Measurements from ENCODE around the gene CDK15.

Gene CDK15

DNA sequence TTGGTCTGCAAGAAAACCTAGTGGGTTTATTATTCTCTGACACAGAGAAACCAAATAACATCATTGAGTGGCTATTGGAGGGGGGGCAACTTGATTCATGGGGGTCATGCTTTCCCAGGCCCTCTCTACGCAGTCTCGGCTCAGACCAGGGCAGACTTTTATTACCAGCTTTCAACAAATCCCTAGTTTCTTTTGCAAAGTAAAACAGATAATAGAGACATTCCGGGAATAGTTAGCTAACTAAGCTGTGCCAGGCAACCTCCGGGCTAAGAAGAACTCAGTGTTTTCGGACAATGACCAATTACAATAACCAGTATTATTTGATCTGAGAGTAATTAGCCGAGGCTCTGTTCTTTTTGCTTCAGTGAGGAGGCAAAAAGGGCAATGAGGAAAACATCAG, 66.3 kb downstream of the CDK15 start:
- DNase-seq (ENCODE audit: low spot score) = no peak

DNA sequence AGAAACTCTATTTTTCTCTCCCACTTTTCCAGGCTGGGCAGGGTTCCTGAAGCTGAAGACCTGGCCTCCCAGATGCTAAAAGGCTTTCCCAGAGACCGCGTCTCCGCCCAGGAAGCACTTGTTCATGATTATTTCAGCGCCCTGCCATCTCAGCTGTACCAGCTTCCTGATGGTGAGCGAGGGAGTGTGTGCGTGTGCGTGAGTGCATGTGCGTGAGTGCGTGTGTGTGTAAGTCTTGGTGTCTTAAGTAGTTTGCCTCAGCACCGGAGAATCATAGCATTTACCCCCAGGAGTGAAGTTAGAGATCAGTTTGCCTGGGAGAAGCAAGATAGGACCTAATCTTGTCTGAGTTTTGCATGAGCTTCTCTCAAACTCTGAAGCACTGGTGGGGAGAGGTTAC, 73.7 kb downstream of the CDK15 start:
- DNase-seq (ENCODE audit: low spot score) = no peak

DNA sequence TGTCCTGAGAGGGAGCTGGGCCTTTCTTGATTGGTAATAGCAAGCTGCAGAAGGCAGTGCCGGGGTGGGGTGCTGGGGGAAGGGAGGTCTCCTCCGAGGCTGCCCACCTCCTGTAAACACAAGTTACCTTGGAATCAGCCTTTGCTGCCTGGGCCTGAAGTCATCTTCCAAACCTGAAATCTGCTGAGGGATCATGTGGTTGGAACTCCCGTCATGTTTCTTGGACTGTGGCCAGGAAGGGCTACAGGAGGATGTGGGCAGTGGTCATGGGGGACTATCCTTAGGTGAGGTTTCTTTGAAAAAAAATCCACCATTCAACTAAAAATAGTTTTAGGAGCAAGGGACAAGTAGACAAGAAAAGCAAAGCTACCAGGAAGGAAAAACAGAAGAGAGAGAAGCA, 74.2 kb downstream of the CDK15 start:
- DNase-seq (ENCODE audit: low spot score) = no peak

DNA sequence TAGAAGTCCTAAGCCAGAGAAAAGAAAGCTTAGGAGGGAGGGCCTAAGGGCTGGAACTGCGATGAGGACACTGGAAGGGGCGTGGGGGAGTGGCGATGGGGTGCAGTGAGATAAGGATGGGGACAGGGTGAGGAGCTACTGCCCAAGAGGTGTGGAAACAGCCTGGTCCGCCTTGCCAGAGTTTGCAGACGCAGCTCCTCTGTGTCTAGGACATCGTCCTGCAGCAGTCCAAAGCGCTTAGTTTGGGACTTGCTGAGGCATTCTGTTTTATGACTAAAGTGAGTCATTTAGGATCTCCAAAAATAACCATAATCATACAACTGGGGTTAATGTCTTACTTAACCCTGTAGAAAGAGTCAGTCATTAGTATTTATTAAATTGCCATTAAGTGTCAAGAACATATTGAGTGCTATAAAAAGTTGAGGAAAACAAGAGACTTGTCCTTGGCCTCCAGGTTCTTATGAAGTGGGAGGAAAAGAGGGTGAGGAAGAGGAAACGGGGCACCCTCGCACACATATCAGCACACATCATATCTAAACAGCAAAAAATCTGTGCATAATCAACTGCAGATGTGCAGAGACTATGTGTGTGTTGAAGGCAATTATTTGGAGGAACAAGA, 74.8 kb downstream of the CDK15 start:
- DNase-seq (ENCODE audit: low spot score) = no peak

DNA sequence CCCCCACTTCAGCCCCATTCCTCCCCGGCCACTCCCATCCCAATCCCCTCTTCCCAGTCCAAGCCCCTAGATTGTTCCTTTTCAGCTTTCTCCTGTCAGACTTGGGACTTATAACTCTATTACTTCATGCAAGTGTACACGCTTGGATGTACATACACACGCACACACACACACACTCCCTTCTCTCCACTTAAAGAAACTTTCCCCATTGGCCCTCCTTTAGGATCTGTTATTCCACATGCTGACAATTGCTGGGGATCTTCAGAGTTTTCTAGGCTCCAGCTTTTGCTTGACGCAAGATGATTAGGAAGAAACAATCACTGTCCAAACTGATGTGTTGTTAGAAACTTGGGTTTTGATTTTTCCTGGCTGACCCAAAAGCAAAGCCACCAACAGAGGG, 75.4 kb downstream of the CDK15 start:
- no peak for DNase-seq (ENCODE audit: low spot score)

DNA sequence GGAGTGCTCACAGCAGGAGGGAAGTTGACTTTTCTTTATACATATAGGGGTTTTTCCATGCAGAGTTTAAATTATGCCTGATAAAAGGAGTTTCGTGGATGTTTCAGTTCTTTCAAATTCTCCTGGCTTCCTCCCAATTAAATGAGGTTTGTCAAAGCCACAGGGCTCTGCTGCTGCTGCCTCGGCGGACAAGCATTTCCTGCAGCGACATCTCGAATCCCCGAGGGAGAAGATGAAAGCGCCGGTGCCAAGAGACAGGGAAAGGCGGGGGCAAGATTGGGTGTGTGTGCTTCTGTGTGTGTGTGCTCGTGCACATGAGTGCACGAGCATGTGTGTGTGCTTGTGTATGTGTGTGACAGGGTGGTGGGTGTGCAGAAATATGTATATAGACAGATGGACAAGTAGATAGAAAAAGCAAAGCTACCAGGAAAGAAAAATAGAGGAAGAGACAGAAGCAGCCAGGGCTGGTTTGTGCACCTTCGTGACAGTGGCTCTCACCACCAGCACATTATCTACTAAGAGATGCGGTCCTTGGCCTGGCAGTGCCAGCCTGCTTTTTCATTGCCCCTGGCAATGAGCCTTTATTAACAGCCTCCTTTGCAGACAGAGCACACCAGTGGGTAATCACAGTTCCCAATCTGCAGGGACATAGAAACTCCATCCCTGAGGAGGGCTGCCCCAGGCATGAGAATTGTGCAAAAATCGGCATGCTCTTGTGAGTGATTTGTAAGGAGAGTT, 76.2 kb downstream of the CDK15 start:
- DNase-seq (ENCODE audit: low spot score) = no peak

DNA sequence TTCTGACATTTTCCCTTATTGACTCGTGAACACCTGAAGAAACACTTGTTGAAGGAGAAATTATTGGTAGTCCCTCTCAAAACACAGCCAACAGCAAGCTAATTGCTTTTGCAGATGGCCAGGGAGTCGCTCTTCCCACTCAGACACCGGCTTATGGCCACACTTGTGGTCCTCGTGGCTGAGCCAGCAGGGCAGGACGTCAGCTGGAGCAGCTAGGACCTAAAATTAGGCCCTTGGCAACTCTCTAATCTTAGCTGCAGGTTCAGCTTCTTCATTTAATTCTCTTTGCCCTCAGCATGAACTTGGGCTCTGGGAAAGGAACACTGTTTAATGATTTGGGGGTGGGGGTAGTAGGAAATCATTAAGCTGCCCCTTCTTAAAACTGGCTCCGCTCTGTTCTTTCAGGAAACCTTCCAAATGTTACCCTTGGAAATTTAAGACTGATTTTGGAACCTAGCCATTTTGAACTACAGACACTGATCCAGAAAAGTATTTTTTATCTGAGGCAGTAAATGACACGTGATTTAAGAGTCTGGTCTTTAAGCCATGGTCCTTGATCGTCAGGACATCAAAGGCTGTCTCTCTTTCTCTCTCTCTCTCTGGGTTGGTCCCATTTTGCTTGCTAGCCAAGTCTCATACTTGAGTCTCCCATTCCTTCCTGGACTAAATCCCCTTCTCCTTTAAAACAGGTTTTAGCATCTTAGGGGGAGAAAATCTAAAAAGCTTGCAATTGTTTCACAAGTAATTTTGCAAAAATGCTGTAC, 77.5 kb downstream of the CDK15 start:
- no peak for DNase-seq (ENCODE audit: low spot score)

DNA sequence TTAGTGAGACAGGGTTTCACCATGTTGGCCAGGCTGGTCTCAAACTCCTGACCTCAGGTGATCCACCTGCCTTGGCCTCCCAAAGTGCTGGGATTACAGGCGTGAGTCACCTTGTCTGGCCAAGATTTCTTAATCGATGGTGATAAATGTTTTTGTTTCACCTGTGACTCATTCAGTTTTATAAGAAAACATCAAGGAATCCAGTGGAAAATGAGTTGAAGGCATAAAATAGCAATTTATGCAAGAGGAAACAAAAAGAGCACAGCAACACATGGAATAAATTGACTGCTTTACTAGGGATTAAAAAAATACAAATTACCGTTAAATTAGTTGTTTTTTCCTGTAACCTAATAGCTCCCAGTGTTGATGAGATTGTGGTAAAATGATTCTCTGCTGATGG, 80.2 kb downstream of the CDK15 start:
- DNase-seq (ENCODE audit: low spot score) = no peak

DNA sequence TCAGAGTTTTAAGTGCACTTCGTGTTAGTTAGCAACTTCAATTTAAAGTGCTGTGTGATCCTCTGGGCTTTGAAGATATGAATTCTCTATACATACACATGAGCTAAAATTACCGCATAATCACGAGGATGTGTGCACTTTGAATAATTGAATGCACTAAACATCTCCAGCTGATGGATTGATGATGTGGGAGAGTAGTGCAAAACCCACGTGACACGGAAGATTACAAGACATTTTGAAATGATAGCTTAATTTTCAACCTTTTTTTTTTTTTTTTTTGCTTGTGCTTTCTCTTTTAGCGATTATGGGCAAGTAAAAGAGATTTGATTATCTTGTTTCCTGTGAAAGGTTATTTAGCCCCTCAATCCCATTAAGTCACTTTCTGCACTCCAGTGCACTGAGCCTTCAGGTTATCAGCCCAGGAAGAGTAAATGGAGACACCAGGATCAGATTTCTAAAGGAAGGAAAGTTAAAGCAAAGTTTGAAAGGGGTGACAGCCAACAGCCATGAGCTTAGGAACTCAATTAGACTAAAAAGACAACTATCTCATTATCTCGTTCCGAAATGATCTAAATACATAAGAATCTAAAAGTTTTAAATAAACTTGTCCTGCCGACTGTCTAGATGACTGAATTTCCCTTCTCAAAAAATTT, 81.6 kb downstream of the CDK15 start:
- DNase-seq (ENCODE audit: low spot score) = no peak

DNA sequence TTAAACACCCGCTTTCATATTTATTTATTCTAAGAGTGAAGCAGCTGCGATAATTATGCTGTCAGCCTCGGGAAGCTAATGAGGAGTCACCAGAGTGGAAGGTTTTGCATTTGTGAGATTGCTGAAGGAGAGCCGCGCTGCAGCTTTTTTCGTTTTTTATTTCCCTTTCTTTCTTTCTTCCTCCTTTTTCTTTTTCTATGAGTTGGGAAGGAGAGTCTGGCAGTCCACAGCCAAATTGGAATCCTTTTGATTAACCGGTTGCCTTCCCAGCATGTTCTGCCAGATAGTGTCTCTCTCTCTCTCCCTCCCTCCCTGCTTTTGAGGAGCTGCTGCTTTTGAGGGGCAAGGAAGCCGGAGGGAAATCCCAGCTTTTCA, 82.1 kb downstream of the CDK15 start:
- DNase-seq (ENCODE audit: low spot score) = no peak

DNA sequence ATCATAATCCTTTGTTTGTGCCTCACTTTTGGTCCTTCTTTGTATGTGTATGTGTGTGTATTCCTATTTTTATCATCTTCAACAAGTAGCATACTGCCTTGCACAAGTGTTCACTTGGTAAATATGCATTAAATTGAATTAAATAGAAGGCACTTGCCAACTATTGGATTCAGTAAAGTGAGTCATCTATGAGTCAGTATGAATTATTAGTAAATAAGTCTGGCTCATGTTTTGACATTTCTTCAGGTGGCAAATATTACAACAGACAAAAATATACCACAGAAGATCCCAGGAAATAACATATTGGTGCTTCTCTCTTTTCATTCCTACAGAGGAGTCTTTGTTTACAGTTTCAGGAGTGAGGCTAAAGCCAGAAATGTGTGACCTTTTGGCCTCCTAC, 84.1 kb downstream of the CDK15 start:
- DNase-seq (ENCODE audit: low spot score) = no peak

DNA sequence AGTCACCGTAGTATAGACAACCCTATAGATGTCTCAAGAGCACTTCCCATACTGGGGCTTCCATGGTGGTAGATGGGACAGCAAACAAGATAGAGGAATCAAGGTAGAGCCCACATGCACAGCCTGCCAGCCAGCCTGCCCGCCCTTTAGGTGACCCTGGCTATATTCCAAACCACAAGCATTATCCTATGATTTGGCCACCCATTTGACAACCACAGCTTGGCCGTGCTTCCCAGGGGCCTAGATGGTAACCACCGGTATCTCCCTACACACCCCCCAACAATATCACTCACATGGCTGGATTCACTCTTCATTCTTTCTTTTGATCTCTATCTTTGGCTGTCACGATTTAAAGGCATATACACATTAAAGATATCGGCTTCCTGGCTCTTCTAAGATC, 85.3 kb downstream of the CDK15 start:
- DNase-seq (ENCODE audit: low spot score) = no peak

DNA sequence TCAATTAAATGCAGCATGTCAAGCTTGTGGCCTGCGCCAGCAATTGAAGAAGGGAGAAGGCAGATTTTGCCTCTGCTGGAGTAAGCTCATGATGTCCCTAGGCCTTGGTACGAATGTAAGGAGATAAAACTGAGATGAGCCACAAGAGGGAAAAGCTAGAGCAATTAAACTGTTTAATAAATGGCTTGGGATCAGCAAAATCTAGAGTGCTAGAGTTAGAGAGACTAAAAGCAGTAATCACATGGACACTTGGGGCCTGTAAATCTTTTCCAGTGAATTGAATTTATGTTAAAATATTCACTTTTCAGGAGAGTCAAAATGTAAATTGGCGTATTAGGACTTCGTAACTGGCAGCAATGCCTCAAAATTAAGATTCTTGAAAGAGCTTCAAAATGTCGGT, 86.2 kb downstream of the CDK15 start:
- no peak for DNase-seq (ENCODE audit: low spot score)

DNA sequence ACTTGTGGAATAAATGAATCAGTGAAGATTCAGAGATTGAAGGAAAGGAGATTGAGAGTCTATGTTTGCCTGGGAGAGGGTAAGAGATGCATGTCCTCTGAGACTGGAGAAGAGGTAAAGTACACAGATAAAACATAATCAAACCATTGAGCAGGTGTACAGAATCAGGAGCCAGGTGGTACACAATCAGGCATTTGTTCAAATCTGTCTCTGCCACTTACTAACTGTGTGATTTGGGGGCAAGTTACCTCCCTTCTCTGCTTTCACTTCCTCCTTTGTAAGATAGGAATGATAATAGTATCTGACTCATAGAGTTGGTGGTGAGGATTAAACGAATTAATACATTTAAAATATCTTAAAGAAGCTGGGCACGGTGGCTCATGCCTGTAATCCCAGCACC, 94.0 kb downstream of the CDK15 start:
- DNase-seq (ENCODE audit: low spot score) = no peak

DNA sequence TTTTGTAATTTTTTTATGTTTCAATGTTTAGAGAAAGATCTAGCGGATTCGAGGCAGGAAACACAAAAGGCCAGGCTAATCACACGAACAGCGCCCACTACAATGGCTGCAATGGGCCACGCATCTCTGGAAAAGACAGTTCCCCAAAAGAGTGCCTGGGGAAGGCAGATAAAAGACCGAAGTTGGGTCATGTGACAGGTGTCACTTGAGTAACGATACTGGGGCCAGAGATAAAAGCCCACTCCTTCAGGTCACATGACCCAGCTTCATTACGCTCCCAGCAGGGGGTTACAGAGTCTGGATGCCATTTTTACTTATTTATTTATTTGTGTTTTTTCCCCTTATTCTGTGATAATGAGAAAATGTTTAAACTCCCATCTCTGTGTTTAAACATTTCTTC, 95.4 kb downstream of the CDK15 start:
- no peak for DNase-seq (ENCODE audit: low spot score)

DNA sequence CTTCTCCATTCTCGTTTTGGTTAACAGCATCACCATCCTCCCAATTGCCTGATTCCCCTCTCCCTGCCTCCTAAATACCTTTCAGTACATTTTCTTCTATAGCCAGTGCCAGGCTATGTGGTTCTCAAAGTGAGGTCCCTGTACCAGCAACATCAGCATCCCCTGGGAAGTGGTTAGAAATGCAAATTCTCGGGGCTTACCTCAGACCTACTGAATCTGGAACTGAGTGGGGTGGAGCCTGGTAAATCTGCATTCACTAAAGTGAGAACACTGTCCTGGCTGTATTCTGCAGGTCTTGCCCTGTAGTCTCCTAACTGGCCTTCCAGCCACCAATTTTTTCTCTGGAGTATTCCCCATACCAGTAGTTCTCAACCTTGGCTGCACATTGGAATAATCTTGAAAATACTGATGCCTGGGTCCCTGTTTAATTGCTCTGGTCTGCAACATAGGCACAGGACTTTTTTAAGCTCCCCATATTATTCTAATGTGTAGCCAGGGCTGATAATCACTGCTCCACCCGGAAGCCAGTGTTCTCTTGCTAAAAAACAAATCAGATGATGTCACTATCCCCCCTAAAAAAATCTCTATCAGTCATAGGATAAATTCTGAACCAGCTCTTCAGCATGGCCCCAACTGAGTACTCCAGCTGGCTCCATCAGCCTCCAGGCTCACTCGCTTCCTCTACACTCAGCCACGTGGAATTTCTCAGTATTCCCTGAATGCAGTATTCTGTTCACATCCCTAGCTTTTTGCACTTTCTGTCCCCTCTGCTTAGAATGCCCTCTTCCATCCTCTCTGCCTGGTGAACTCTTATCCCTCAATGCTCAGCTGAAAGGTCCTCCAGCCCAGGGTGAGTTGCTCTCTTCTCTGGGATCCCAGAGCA, 98.4 kb downstream of the CDK15 start:
- no peak for DNase-seq (ENCODE audit: low spot score)

DNA sequence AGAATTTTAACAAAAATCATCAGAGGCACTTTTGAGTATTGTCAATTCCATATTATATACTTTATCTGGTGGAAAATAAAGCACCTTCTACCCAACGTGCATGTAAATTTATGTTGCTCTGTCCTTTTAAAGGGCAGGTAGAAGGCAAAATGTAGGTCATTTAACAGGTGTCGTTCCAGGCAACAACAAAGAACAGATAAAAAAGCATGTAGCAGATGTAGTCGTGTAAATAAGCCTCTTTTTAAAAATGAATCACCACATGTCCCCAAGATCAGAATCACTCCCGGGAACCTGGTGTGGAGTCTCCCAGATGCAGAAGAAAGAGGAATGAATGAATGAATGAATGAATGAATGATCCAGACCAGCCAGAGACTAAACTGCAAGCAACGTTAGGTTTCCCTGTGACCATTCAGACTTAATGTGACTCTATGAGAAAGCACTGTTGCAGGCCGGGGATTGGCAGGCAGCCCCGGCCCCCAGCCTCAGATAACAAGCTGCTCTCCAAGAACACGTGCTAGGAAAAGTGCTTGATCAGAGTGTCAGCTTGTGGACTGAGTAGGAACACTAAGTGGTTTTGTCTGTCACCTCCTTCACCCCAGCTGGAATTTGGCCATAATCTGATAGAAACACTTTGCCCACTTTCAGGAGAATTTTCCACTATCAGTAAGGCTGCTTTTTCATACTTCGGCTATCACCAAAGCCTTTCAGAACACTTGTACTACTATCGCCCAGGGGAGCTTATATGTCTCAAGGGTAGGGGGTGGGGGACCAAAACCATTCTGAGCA, 100.6 kb downstream of the CDK15 start:
- no peak for DNase-seq (ENCODE audit: low spot score)

DNA sequence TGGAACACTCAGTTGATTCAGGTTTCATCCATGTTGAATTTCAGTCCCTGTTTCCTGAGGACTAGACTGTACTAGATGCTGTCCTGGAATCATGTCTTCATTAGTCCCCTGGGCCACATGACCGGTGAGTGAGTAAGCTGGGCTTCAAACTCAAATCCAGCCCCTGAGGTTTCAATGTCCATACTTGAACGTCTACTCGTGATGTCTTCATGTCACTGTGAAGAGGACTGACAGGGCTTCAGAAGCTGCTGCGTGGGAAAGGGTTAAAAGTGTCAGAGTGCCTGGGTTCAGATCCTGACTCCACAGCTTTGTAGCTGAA, 101.2 kb downstream of the CDK15 start:
- DNase-seq (ENCODE audit: low spot score) = no peak

DNA sequence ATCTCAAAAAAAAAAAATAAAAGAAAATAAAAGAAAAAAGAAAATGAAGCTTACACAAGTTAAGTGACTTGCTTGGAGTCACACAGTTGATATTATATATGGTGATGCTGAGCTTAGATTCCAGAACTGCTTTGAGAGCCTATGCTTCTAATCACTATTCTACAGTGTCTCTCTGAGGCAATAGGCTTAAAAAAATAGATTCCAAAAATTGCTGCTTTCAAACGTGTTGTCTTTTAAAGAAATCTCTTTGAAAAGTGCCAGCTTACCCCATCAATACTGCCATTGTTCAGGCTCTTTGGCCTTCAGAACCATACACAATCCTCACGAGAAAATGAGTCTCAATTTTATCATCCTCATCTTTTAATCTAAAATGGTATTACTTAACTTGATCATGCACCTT, 102.6 kb downstream of the CDK15 start:
- DNase-seq (ENCODE audit: low spot score) = no peak

DNA sequence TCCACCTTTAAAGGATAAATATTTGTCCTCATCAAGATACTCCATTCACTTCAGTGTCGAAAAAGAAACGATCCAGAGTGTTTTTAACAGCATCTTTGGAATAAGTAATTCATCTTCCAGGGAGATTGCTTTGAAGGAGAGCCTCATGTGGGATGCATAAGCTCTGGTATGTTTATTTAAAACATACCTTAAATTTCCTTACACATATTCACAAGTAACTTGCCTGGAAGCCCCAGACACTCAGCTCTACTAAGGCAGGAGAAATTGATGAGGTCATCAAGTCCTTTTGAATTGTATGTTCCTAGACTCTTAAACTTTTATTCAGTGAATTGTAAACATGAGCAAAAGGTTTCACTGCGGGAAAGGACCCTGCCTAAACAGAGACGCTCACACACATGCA, 103.0 kb downstream of the CDK15 start:
- DNase-seq (ENCODE audit: low spot score) = no peak

DNA sequence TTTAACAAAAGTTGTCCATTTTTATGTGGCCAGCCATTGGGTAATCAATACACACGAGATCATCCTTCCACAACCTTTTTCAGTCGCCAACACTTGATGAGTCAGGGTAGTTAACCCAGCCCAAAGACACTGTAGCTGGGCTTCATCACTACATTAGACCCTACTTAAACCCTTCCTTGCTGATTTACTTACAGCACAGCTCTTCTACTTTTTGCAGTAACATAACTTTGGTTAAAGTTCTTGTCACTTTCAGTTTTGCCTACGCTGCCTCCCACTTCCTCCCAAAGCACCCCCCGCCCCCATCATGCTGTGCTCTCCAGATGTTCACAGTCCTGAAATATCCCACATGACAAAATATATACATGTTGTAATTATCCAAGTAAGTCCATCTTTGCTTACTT, 103.6 kb downstream of the CDK15 start:
- no peak for DNase-seq (ENCODE audit: low spot score)
